Measurements from ENCODE around the gene GOLT1A.

GRCh38 chr1:204180133-204180532, 33.7 kb downstream of the GOLT1A start:
- TF ChIP-seq CTCF (IDR thresholded peaks at IDR 0.05; ENCODE audit: insufficient read depth, low read length, poor library complexity, severe bottlenecking) (no peak), EZH2phosphoT487 (conservative IDR thresholded peaks at IDR 0.05; ENCODE audit: low read length) (no peak)
